ENCODE results near the gene MAST2.
A peak's percentile ranks its signal among the peaks of the same experiment; 100 is the strongest.

The MAST2 gene

DNA sequence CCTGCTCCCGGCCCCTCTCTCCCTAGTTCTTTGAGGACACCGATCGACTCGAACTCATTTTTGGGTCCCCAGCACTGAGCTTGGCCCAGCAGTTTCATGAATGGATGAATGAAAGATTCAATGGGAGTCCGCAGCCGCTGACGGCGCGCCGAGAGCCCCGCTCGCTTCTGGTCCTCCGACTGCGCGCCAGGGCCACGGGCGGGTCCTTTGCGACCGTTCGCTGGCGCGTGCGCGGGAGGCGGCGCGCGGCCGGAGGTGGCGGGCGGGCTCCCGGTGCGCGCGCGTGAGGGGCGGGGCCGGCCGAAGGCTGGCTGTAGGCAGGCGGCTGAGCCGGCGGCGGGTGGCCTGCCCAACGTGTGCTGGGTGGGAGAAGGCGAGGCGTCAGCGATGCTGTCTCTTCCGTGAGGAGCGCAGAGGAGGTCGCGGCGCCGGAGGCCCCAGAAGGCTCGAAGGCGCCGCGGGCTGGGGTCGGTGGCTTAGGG lies at the start of gene MAST2:
Gene MAST2, plus strand, starts transcription at position 314 of the 482 bp plus-strand sequence. CDS start 284 bp downstream, outside the sequence.
- TF ChIP-seq, protein P1, sequence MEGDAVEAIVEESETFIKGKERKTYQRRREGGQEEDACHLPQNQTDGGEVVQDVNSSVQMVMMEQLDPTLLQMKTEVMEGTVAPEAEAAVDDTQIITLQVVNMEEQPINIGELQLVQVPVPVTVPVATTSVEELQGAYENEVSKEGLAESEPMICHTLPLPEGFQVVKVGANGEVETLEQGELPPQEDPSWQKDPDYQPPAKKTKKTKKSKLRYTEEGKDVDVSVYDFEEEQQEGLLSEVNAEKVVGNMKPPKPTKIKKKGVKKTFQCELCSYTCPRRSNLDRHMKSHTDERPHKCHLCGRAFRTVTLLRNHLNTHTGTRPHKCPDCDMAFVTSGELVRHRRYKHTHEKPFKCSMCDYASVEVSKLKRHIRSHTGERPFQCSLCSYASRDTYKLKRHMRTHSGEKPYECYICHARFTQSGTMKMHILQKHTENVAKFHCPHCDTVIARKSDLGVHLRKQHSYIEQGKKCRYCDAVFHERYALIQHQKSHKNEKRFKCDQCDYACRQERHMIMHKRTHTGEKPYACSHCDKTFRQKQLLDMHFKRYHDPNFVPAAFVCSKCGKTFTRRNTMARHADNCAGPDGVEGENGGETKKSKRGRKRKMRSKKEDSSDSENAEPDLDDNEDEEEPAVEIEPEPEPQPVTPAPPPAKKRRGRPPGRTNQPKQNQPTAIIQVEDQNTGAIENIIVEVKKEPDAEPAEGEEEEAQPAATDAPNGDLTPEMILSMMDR (IDR thresholded peaks at IDR 0.05; ENCODE audit: extremely low read depth, insufficient read depth, missing control alignments) = no peak
- in situ Hi-C loops (cut with MboI; ENCODE audit: low pct_unique_long_range_greater_than_20kb, low sequenced_read_pairs, unreplicated experiment) = no loop called here
- peak; percentile 98 for DNase-seq (ENCODE audit: low spot score)

- TF ChIP-seq, protein P1 (IDR thresholded peaks at IDR 0.05; ENCODE audit: extremely low read depth, insufficient read depth, missing control alignments) = no peak
- in situ Hi-C loops (cut with MboI; ENCODE audit: low pct_unique_long_range_greater_than_20kb, low sequenced_read_pairs, unreplicated experiment) = no loop called here
Observed at GRCh38 chr1:45755697-45756096, 47.7 kb upstream of the MAST2 start.

DNA sequence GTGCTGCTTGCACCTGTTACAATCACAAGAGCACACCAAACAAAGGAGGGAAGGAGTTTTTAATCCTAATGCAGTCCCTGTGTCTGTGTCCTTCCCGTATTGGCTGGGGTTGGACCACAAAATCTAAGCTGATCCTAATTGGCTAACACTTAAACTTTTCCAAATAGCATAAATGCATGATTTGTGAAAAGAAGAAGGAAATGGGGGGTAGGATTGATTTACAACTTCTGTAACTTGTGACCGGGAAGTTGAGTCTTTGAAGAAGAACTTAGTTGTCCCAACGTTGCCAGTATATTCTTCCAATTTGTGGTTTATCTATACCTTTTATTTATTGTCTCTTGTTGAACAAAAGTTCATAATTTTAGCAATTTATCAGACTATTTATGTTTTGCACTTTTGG lies 41.1 kb upstream of the MAST2 start:
- TF ChIP-seq, protein P1 (IDR thresholded peaks at IDR 0.05; ENCODE audit: extremely low read depth, insufficient read depth, missing control alignments) = no peak
- DNase-seq (ENCODE audit: low spot score) = no peak

More at GRCh38 chr1:45755697-45756096, 47.7 kb upstream of the MAST2 start:
- no peak for DNase-seq (ENCODE audit: low spot score)

GRCh38 chr1:45765999-45766792 lies 37.2 kb upstream of the MAST2 start:
- TF ChIP-seq, protein P1 (IDR thresholded peaks at IDR 0.05; ENCODE audit: extremely low read depth, insufficient read depth, missing control alignments) = no peak
- in situ Hi-C loops (cut with MboI; ENCODE audit: low pct_unique_long_range_greater_than_20kb, low sequenced_read_pairs, unreplicated experiment) = no loop called here
- DNase-seq (ENCODE audit: low spot score) = no peak

More for the DNA sequence above, 41.1 kb upstream of the MAST2 start:
- in situ Hi-C loops (cut with MboI; ENCODE audit: low pct_unique_long_range_greater_than_20kb, low sequenced_read_pairs, unreplicated experiment) = no loop called here

GRCh38 chr1:45767035-45767434 lies 36.4 kb upstream of the MAST2 start:
- in situ Hi-C loops (cut with MboI; ENCODE audit: low pct_unique_long_range_greater_than_20kb, low sequenced_read_pairs, unreplicated experiment) = no loop called here
- DNase-seq (ENCODE audit: low spot score) = no peak
- TF ChIP-seq, protein P1 (IDR thresholded peaks at IDR 0.05; ENCODE audit: extremely low read depth, insufficient read depth, missing control alignments) = no peak

DNA sequence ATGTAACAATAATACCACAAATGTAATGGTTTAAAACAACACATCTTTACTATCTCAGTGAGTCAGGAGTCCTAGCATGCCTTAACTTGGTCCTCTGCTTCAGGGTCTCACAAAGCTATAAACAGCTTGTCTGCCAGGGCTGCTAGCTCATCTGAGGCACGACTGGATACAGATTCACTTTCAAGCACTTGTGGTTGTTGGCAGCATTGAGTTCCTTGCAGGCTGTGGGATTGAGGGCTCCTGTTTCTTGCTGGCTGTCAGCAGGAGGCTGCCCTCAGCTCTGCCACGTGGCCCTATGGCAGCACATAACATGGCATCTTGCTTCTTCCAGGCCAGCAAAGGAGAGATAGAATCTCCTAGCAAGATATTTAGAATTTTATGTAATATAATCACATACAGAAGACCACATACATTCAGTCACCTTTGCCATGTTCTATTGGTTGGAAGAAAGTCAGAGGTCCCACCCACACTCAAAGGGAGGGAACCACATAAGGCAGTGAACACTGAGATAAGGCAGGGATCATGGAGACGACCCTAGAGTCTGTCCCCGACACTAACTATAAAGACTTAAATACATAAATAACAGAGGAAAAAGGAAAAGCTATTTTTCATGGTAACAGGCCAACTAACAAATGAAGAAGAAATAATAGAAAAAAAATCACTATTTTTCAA lies 34.0 kb upstream of the MAST2 start:
- TF ChIP-seq, protein P1 (IDR thresholded peaks at IDR 0.05; ENCODE audit: extremely low read depth, insufficient read depth, missing control alignments) = no peak
- no peak for DNase-seq (ENCODE audit: low spot score)
- in situ Hi-C loops (cut with MboI; ENCODE audit: low pct_unique_long_range_greater_than_20kb, low sequenced_read_pairs, unreplicated experiment) = no loop called here
